ENCODE measurements around the gene ZFAND3. TPM values are rescaled to one million over a fixed set of nuclear protein-coding genes. Genes with fewer than 3 reads are reported as not detected.

The ZFAND3 gene
- total RNA-seq, 1 donor from 2014 or later, result 66.9 TPM

- Mint-ChIP-seq H3K9me3 (peaks cover 4% of the 10 kb centered on the region), H3K4me3 (no peak overlapping the region), H3K36me3 (peaks cover 22% of the 10 kb centered on the region), H3K27me3 (no peaks in the 10 kb centered on the region), H3K27ac (no peak overlapping the region), H3K4me1 (ENCODE audit: unreplicated experiment) (peaks cover 10% of the 10 kb centered on the region)
- DNase-seq (ENCODE audit: extremely low spot score, unreplicated experiment), result no peak
- no peak for TF ChIP-seq CTCF (conservative IDR thresholded peaks at IDR 0.05)
Measured at GRCh38 chr6:38159596-38159995, 340.1 kb downstream of the ZFAND3 start.

GRCh38 chr6:38160831-38161230, 341.3 kb downstream of the ZFAND3 start:
- no peak for TF ChIP-seq CTCF (conservative IDR thresholded peaks at IDR 0.05)
- peaks cover 4% of the 10 kb centered on the region for H3K9me3 Mint-ChIP-seq
- H3K27me3 Mint-ChIP-seq, result no peaks in the 10 kb centered on the region

GRCh38 chr6:38161331-38161730, 341.8 kb downstream of the ZFAND3 start:
- H3K27me3 Mint-ChIP-seq, result no peaks in the 10 kb centered on the region
- no peak for DNase-seq (ENCODE audit: extremely low spot score, unreplicated experiment)
- peaks cover 8% of the 10 kb centered on the region for H3K4me1 Mint-ChIP-seq (ENCODE audit: unreplicated experiment)
- no peak for TF ChIP-seq CTCF (conservative IDR thresholded peaks at IDR 0.05)
- H3K9me3 Mint-ChIP-seq, result peaks cover 4% of the 10 kb centered on the region
- H3K36me3 Mint-ChIP-seq, result peaks cover 22% of the 10 kb centered on the region
- no peak overlapping the region for H3K27ac Mint-ChIP-seq
- no peak overlapping the region for H3K4me3 Mint-ChIP-seq

More at GRCh38 chr6:38160831-38161230, 341.3 kb downstream of the ZFAND3 start:
- H3K27ac Mint-ChIP-seq, result no peak overlapping the region
- H3K36me3 Mint-ChIP-seq, result peaks cover 22% of the 10 kb centered on the region
- no peak overlapping the region for H3K4me3 Mint-ChIP-seq
- peaks cover 8% of the 10 kb centered on the region for H3K4me1 Mint-ChIP-seq (ENCODE audit: unreplicated experiment)
- no peak for DNase-seq (ENCODE audit: extremely low spot score, unreplicated experiment)

- no peak for DNase-seq (ENCODE audit: extremely low spot score, unreplicated experiment)
- no peak for TF ChIP-seq CTCF (conservative IDR thresholded peaks at IDR 0.05)
- Mint-ChIP-seq H3K27ac (no peak overlapping the region), H3K4me3 (no peak overlapping the region), H3K27me3 (no peaks in the 10 kb centered on the region), H3K4me1 (ENCODE audit: unreplicated experiment) (peaks cover 8% of the 10 kb centered on the region), H3K36me3 (peaks cover 22% of the 10 kb centered on the region), H3K9me3 (peaks cover 4% of the 10 kb centered on the region)
Measured at GRCh38 chr6:38161754-38162492, 342.4 kb downstream of the ZFAND3 start.

- H3K4me3 Mint-ChIP-seq, result no peak overlapping the region
- no peak for DNase-seq (ENCODE audit: extremely low spot score, unreplicated experiment)
- H3K36me3 Mint-ChIP-seq, result peaks cover 22% of the 10 kb centered on the region
- H3K27ac Mint-ChIP-seq, result no peak overlapping the region
- H3K27me3 Mint-ChIP-seq, result no peaks in the 10 kb centered on the region
- H3K9me3 Mint-ChIP-seq, result peaks cover 4% of the 10 kb centered on the region
- peaks cover 8% of the 10 kb centered on the region for H3K4me1 Mint-ChIP-seq (ENCODE audit: unreplicated experiment)
- no peak for TF ChIP-seq CTCF (conservative IDR thresholded peaks at IDR 0.05)
Measured at GRCh38 chr6:38162493-38163185, 343.1 kb downstream of the ZFAND3 start.

Data from type B pancreatic cell (in vitro differentiated cells).